Smooth muscle cell (in vitro differentiated cells): ENCODE measurements around the gene METTL25. TPM values are rescaled to one million over a fixed set of nuclear protein-coding genes. Genes with fewer than 3 reads are reported as not detected.

ENCODE experiments used
- DNase-seq: peaks from one replicate; lab custom pipeline; 2025; ENCODE audit not compliant: unreplicated experiment; lab: John Stamatoyannopoulos, UW
- H2AFZ ChIP-seq: fragments of 200-600 bp; sonication (generic); 2 replicates; pipeline ENCODE4 v1.6.0; 2016; ENCODE audit warnings: antibody characterized with exemption, low read depth, mild to moderate bottlenecking
- H3F3A ChIP-seq: fragments of 200-600 bp; sonication (generic); 2 replicates; pipeline ENCODE4 v1.6.0; 2017; ENCODE audit warnings: antibody characterized with exemption, low read depth
- H3K27ac ChIP-seq: fragments of 200-600 bp; sonication (generic); 2 replicates; pipeline ENCODE4 v1.5.1; 2016; ENCODE audit warnings: low read depth, mild to moderate bottlenecking
- H3K27me3 ChIP-seq: fragments of 200-600 bp; sonication (generic); 2 replicates; pipeline ENCODE4 v1.6.1; 2016; ENCODE audit warnings: low read depth, mild to moderate bottlenecking
- H3K36me3 ChIP-seq: fragments of 200-600 bp; sonication (generic); 2 replicates; pipeline ENCODE4 v1.5.1; 2016; ENCODE audit warnings: low read depth
- H3K4me1 ChIP-seq: fragments of 200-600 bp; sonication (generic); 2 replicates; pipeline ENCODE4 v1.5.1; 2016; ENCODE audit warnings: low read depth
- H3K4me2 ChIP-seq: fragments of 200-600 bp; sonication (generic); 2 replicates; pipeline ENCODE4 v1.6.0; 2016; ENCODE audit warnings: mild to moderate bottlenecking
- H3K4me3 ChIP-seq: fragments of 200-600 bp; sonication (generic); 2 replicates; pipeline ENCODE4 v1.5.1; 2016; ENCODE audit warnings: mild to moderate bottlenecking
- H3K79me2 ChIP-seq: fragments of 200-600 bp; sonication (generic); 2 replicates; pipeline ENCODE4 v1.6.0; 2016; ENCODE audit warnings: low read depth, mild to moderate bottlenecking
- H3K9ac ChIP-seq: fragments of 200-600 bp; sonication (generic); 2 replicates; pipeline ENCODE4 v1.6.0; 2016; ENCODE audit warnings: low read depth
- H3K9me3 ChIP-seq: fragments of 200-600 bp; sonication (generic); replicated peaks from 2 replicates; pipeline ENCODE4 v1.5.1; 2016; ENCODE audit warnings: low read depth
- H4K20me1 ChIP-seq: fragments of 200-600 bp; sonication (generic); 2 replicates; pipeline ENCODE4 v1.6.0; 2016; ENCODE audit warnings: low read depth
- WGBS: methylation state at CpG from one replicate; pipeline ENCODE4 v1.1.7; 2016; ENCODE audit warnings: low lambda C conversion rate; 5-methylcytosine and 5-hydroxymethylcytosine counted together
- polyA plus RNA-seq: library from polyadenylated mRNA; unstranded; fragments of >200 nt; fragmentation: Nextera tagmentation; extraction: Ambion mirVana; gene quantifications from 2 replicates; pipeline ENCODE4 v1.2.1, GENCODE V29; 2016
- total RNA-seq: library from RNA; depleted of rRNA; stranded (reverse); fragments of >200 nt; gene quantifications from 2 replicates; pipeline ENCODE4 v1.2.3, GENCODE V29; 2014
- TF ChIP-seq, protein P1 (sequence below): fragments of 200-600 bp; sonication (generic); IDR thresholded peaks from 2 replicates; pipeline ENCODE4 v1.5.1; 2017; ENCODE audit warnings: borderline replicate concordance, mild to moderate bottlenecking, antibody characterized with exemption; ENCODE audit not compliant: insufficient read depth, poor library complexity, severe bottlenecking

Gene METTL25
- total and polyA plus RNA-seq, 2 experiments from 2014 or later: 6.2 to 14.7 TPM

DNA sequence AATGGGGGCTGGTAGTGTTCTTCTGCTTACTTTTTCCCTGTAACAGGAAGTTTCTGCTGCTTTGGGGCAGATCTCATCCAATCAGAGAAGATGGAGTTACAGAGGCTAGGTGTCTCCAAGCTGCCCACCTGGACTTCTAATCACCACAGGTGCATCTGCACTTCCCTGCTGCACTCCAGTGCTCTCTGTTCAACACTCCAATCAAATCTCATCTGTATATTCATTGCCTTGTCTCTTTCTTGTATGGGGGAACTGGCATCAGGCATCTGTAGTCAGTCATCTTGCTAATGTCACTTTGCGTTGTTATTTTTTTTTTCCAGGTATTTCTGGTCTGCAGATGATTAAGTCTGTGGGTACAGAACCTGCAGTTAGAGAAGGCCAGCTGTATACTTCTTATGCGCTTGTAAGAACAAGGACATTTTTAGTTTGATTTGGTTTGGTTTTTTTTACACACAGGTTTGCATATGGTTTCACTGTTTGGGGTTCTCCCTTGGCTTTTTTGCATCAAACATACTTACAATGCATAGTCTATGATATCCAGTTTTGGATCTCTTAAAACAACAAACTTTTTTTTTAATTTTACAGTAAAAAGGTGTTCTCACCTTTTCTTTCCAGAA, 116.0 kb downstream of the METTL25 start:
- Histone ChIP-seq H2AFZ (no peak overlapping the region), H3K79me2 (no peaks in the 10 kb centered on the region), H3K9ac (no peak overlapping the region), H3K27me3 (no peaks in the 10 kb centered on the region), H3F3A (no peaks in the 10 kb centered on the region), H3K4me1 (peaks cover 3% of the 10 kb centered on the region), H3K36me3 (no peaks in the 10 kb centered on the region), H3K9me3 (no peaks in the 10 kb centered on the region), H3K4me2 (no peak overlapping the region), H3K27ac (no peak overlapping the region), H4K20me1 (no peaks in the 10 kb centered on the region), H3K4me3 (no peak overlapping the region)
- TF ChIP-seq, protein P1, sequence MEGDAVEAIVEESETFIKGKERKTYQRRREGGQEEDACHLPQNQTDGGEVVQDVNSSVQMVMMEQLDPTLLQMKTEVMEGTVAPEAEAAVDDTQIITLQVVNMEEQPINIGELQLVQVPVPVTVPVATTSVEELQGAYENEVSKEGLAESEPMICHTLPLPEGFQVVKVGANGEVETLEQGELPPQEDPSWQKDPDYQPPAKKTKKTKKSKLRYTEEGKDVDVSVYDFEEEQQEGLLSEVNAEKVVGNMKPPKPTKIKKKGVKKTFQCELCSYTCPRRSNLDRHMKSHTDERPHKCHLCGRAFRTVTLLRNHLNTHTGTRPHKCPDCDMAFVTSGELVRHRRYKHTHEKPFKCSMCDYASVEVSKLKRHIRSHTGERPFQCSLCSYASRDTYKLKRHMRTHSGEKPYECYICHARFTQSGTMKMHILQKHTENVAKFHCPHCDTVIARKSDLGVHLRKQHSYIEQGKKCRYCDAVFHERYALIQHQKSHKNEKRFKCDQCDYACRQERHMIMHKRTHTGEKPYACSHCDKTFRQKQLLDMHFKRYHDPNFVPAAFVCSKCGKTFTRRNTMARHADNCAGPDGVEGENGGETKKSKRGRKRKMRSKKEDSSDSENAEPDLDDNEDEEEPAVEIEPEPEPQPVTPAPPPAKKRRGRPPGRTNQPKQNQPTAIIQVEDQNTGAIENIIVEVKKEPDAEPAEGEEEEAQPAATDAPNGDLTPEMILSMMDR: no peak
- WGBS: 100% methylated on average over 2 of the region's 2 CpGs
- DNase-seq: no peak

GRCh38 chr12:82474798-82475184, 116.5 kb downstream of the METTL25 start:
- 86% methylated on average over 2 of the region's 2 CpGs for WGBS
- H2AFZ ChIP-seq: no peak overlapping the region
- no peak for DNase-seq

GRCh38 chr12:82475211-82475610, 116.9 kb downstream of the METTL25 start:
- Histone ChIP-seq H3K9me3 (no peaks in the 10 kb centered on the region), H2AFZ (no peak overlapping the region), H3F3A (no peaks in the 10 kb centered on the region), H3K27me3 (no peaks in the 10 kb centered on the region), H3K9ac (no peak overlapping the region), H4K20me1 (no peaks in the 10 kb centered on the region), H3K27ac (no peak overlapping the region), H3K4me1 (peaks cover 11% of the 10 kb centered on the region), H3K79me2 (no peaks in the 10 kb centered on the region), H3K4me3 (no peak overlapping the region), H3K36me3 (no peaks in the 10 kb centered on the region), H3K4me2 (no peak overlapping the region)
- 91% methylated on average over 1 of the region's 1 CpG for WGBS
- no peak for DNase-seq
- TF ChIP-seq, protein P1: no peak

More at GRCh38 chr12:82474798-82475184, 116.5 kb downstream of the METTL25 start:
- H3F3A ChIP-seq: no peaks in the 10 kb centered on the region
- no peak overlapping the region for H3K4me2 ChIP-seq
- TF ChIP-seq, protein P1: no peak
- H3K4me1 ChIP-seq: peaks cover 8% of the 10 kb centered on the region
- no peaks in the 10 kb centered on the region for H4K20me1 ChIP-seq
- H3K79me2 ChIP-seq: no peaks in the 10 kb centered on the region
- H3K27ac ChIP-seq: no peak overlapping the region
- H3K27me3 ChIP-seq: no peaks in the 10 kb centered on the region
- H3K9ac ChIP-seq: no peak overlapping the region
- no peaks in the 10 kb centered on the region for H3K36me3 ChIP-seq
- H3K9me3 ChIP-seq: no peaks in the 10 kb centered on the region
- H3K4me3 ChIP-seq: no peak overlapping the region

DNA sequence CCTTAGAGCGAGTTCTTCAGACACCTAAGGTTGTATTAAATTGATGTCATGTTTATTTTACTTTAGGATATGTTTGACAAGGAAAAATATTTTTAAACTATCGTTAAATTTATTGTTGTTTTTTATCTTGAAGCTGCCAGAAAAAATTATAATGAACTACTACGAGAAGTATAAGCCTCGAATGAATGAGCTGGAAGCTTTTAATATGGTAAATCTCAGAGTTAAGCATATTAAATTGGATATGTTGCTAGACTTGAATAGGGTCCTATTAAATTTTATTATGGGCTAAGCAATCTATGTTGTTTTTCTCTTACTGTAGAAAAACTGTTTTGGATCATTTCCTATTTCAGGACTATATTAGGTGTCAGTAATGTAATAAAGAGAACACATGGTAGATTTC, 118.2 kb downstream of the METTL25 start:
- WGBS: 92% methylated on average over 4 of the region's 4 CpGs
- Histone ChIP-seq H3K36me3 (no peaks in the 10 kb centered on the region), H3K9ac (no peak overlapping the region), H3K27ac (no peak overlapping the region), H3K4me3 (no peak overlapping the region), H3K27me3 (no peaks in the 10 kb centered on the region), H3K4me1 (peaks cover 11% of the 10 kb centered on the region), H2AFZ (no peak overlapping the region), H3K9me3 (no peaks in the 10 kb centered on the region), H3F3A (no peaks in the 10 kb centered on the region), H4K20me1 (no peaks in the 10 kb centered on the region), H3K4me2 (no peak overlapping the region), H3K79me2 (no peaks in the 10 kb centered on the region)
- TF ChIP-seq, protein P1: no peak
- no peak for DNase-seq
